Right lobe of liver (tissue), 4 donors: ENCODE measurements around the gene KLHL20.

Experiments used
- POLR2A ChIP-seq: fragments of 450-650 bp; IDR thresholded peaks from one replicate; pipeline ENCODE4 v1.6.1; 2017; ENCODE audit warnings: antibody characterized with exemption, mild to moderate bottlenecking
- TF ChIP-seq, protein P1 (sequence below), 4 donors: fragments of 200-600 bp in 3 of 4; fragments of 450-650 bp in 1 of 4; IDR thresholded peaks; one replicate each; pipeline versions ENCODE4 v1.5.1 to v1.8.0; 2016 to 2022; ENCODE audit warnings: antibody characterized with exemption in 4 of 4, mild to moderate bottlenecking in 2 of 4
- donor health status: DM: no; HTN: no; CAD: no.
- donor health status: DM: no; HTN: no; CAD: no.
- donor health status: DM: no; HTN: yes; CAD: no.

DNA sequence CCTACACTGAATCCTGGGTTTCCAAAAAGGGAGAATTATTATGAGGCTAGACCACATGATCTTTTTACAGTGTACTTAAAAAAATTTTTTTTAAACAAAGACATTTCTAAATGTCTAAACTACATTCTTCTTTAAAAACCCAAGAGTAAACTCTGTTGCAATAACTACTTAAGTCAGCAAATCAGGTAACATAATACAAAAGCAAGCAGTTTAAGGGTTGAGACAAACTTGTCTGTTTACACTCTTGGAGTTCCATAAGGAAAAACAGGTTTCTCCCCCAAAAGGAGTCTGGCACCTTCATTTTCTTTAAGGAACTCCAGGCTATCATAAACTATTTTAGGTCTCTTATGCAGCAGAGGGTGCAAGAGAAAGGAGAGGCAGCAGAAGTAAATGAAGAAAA, 32.6 kb upstream of the KLHL20 start:
- TF ChIP-seq, protein P1, sequence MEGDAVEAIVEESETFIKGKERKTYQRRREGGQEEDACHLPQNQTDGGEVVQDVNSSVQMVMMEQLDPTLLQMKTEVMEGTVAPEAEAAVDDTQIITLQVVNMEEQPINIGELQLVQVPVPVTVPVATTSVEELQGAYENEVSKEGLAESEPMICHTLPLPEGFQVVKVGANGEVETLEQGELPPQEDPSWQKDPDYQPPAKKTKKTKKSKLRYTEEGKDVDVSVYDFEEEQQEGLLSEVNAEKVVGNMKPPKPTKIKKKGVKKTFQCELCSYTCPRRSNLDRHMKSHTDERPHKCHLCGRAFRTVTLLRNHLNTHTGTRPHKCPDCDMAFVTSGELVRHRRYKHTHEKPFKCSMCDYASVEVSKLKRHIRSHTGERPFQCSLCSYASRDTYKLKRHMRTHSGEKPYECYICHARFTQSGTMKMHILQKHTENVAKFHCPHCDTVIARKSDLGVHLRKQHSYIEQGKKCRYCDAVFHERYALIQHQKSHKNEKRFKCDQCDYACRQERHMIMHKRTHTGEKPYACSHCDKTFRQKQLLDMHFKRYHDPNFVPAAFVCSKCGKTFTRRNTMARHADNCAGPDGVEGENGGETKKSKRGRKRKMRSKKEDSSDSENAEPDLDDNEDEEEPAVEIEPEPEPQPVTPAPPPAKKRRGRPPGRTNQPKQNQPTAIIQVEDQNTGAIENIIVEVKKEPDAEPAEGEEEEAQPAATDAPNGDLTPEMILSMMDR (IDR thresholded peaks at IDR 0.05), result no peak
- TF ChIP-seq POLR2A, result no peak
